CD14-positive monocyte (primary cell): ENCODE results near the gene FAM200B. TPM values are rescaled to one million over a fixed set of nuclear protein-coding genes. Genes with fewer than 3 reads are reported as not detected.

Source experiments
- DNase-seq, 3 donors: peaks; one replicate each; pipeline ENCODE4 v3.0.0-alpha.2; 2011 to 2022
- H2AFZ ChIP-seq: 2 replicates; pipeline ENCODE4 v1.6.0; 2012; ENCODE audit warnings: mild to moderate bottlenecking, low read depth, low read length, inconsistent platforms; ENCODE audit not compliant: insufficient read depth, poor library complexity, severe bottlenecking
- H3K27ac ChIP-seq, 2 donors: 1 replicate in 1 of 2; 2 replicates in 1 of 2; pipeline ENCODE4 v1.5.1; 2012 to 2013; ENCODE audit warnings: low read length in 2 of 2, control low read depth in 1 of 2, inconsistent platforms in 1 of 2, low read depth in 1 of 2, mild to moderate bottlenecking in 1 of 2
- H3K27me3 ChIP-seq, 2 donors: one replicate each; pipeline versions ENCODE4 v1.6.0 to v1.6.1; 2011 to 2013; ENCODE audit warnings: low read length in 2 of 2; ENCODE audit not compliant: control insufficient read depth in 2 of 2, insufficient read depth in 2 of 2
- H3K36me3 ChIP-seq, 2 donors: replicated peaks in 1 of 2; 1 replicate in 1 of 2; 2 replicates in 1 of 2; pipeline versions ENCODE4 v1.5.1 to v1.6.1; 2012 to 2013; ENCODE audit warnings: low read length in 2 of 2, control low read depth in 1 of 2, inconsistent platforms in 1 of 2, mild to moderate bottlenecking in 1 of 2; ENCODE audit not compliant: insufficient read depth in 2 of 2, control insufficient read depth in 1 of 2
- H3K4me1 ChIP-seq, 2 donors: 1 replicate in 1 of 2; 2 replicates in 1 of 2; pipeline versions ENCODE4 v1.5.1 to v1.6.1; 2012 to 2013; ENCODE audit warnings: low read length in 2 of 2, control low read depth in 1 of 2, inconsistent platforms in 1 of 2, mild to moderate bottlenecking in 1 of 2, moderate library complexity in 1 of 2; ENCODE audit not compliant: insufficient read depth in 2 of 2, control insufficient read depth in 1 of 2
- H3K4me2 ChIP-seq: replicated peaks from 2 replicates; pipeline ENCODE3; 2012; ENCODE audit warnings: low read length, moderate library complexity, mild to moderate bottlenecking; ENCODE audit not compliant: poor library complexity, severe bottlenecking; ENCODE audit errors: extremely low read depth
- H3K4me3 ChIP-seq, 3 experiments: fragments of 200-600 bp in 1 of 3; sonication (generic) in 1 of 3; replicated peaks in 1 of 3; 1 replicate in 2 of 3; 2 replicates in 1 of 3; pipeline ENCODE4 v1.5.1; 2011 to 2013; ENCODE audit warnings: low read length in 3 of 3, mild to moderate bottlenecking in 3 of 3, control low read depth in 2 of 3, low read depth in 2 of 3, inconsistent platforms in 1 of 3, moderate library complexity in 1 of 3
- H3K79me2 ChIP-seq: 2 replicates; pipeline ENCODE4 v1.6.0; 2012; ENCODE audit warnings: mild to moderate bottlenecking, control low read depth, inconsistent platforms, low read length, moderate library complexity; ENCODE audit not compliant: insufficient read depth
- H3K9ac ChIP-seq: 2 replicates; pipeline ENCODE4 v1.6.0; 2017; ENCODE audit warnings: low read length, mild to moderate bottlenecking; ENCODE audit not compliant: insufficient read depth, poor library complexity, severe bottlenecking
- H3K9me3 ChIP-seq, 2 donors: replicated peaks in 1 of 2; 1 replicate in 1 of 2; 2 replicates in 1 of 2; pipeline versions ENCODE4 v1.5.1 to v1.6.1; 2012 to 2013; ENCODE audit warnings: low read length in 2 of 2, control low read depth in 1 of 2; ENCODE audit not compliant: control insufficient read depth in 1 of 2, insufficient read depth in 1 of 2
- H4K20me1 ChIP-seq: 2 replicates; pipeline ENCODE4 v1.6.0; 2012; ENCODE audit warnings: mild to moderate bottlenecking, low read length, control low read depth, moderate library complexity; ENCODE audit not compliant: insufficient read depth
- H3K27ac Mint-ChIP-seq, 7 donors: one replicate each; pipeline ENCODE4 v1.8.0; 2020; ENCODE audit warnings: mild to moderate bottlenecking in 7 of 7, mixed read lengths in 7 of 7, moderate library complexity in 6 of 7, inconsistent platforms in 2 of 7
- H3K27me3 Mint-ChIP-seq, 3 donors: one replicate each; pipeline ENCODE4 v1.8.0; 2021 to 2022; ENCODE audit warnings: low read depth in 3 of 3, mild to moderate bottlenecking in 3 of 3, mixed read lengths in 3 of 3, moderate library complexity in 3 of 3, inconsistent platforms in 1 of 3
- H3K36me3 Mint-ChIP-seq, 2 donors: one replicate each; pipeline ENCODE4 v1.8.0; 2020; ENCODE audit warnings: mixed read lengths in 2 of 2, inconsistent platforms in 1 of 2, mild to moderate bottlenecking in 1 of 2
- H3K4me1 Mint-ChIP-seq: one replicate; pipeline ENCODE4 v1.8.0; 2020; ENCODE audit warnings: mild to moderate bottlenecking, mixed read lengths
- H3K4me3 Mint-ChIP-seq, 2 donors: one replicate each; pipeline ENCODE4 v1.8.0; 2020; ENCODE audit warnings: mild to moderate bottlenecking in 2 of 2, mixed read lengths in 2 of 2, moderate library complexity in 1 of 2
- H3K9me3 Mint-ChIP-seq, 7 donors: one replicate each; pipeline ENCODE4 v1.8.0; 2020 to 2022; ENCODE audit warnings: mixed read lengths in 7 of 7, mild to moderate bottlenecking in 6 of 7, moderate library complexity in 6 of 7, inconsistent platforms in 2 of 7
- CTCF ChIP-seq: fragments of 200-600 bp; IDR thresholded peaks from one replicate; pipeline ENCODE4 v1.8.0; 2022; ENCODE audit warnings: antibody characterized with exemption, mild to moderate bottlenecking
- WGBS: methylation state at CpG from one replicate; pipeline ENCODE4 v1.1.5; 2013; ENCODE audit warnings: missing lambda C conversion rate; ENCODE audit not compliant: insufficient coverage; 5-methylcytosine and 5-hydroxymethylcytosine counted together
- intact Hi-C, 2 donors: fragments of 100-400 bp; cut with micrococcal nuclease; formaldehyde crosslinking; loops; one replicate each; pipeline versions ENCODE4 v1.15.0 to v1.15.1; 2023
- polyA plus RNA-seq, 3 donors: library from polyadenylated mRNA; depleted of rRNA in 1 of 3; unstranded in 2 of 3; stranded (reverse) in 1 of 3; fragments of 300-500 nt in 2 of 3; fragments of >200 nt in 1 of 3; fragmentation: Illumina TruSeq in 2 of 3; gene quantifications; 1 replicate in 2 of 3; 2 replicates in 1 of 3; pipeline ENCODE4 v1.2.3, GENCODE V29; 2012 to 2021

FAM200B gene
- polyA plus RNA-seq, 3 donors = 65.7 to 169 (median 151) TPM

GRCh38 chr4:15656038-15656470 is 25.6 kb upstream of the FAM200B start:
- peaks cover 10 to 22% of the 10 kb centered on the region in 2 donors for H3K36me3 Mint-ChIP-seq
- intact Hi-C loops = loop anchor here (5.0 kb wide), 2 partner anchors 36 to 654 kb away; partner anchors contain the start of gene CPEB2 (in 1 of the 2)
- peak overlapping the region; percentile 97 for H3K4me2 ChIP-seq
- no peaks in the 10 kb centered on the region for H3K9me3 ChIP-seq
- H3K27me3 ChIP-seq = no peaks in the 10 kb centered on the region
- 85% methylated on average over 10 of the region's 12 CpGs for WGBS
- H2AFZ ChIP-seq = peak overlapping the region; percentile 90
- peak overlapping the region; percentile 97 to 99 (median 99) for H3K27ac Mint-ChIP-seq
- peak overlapping the region; percentile 83 to 95 for H3K4me3 Mint-ChIP-seq
- peak overlapping the region; percentile 97 to 100 for H3K27ac ChIP-seq
- H3K4me3 ChIP-seq = peak overlapping the region; percentile 46 to 98 (median 72)
- no peaks in the 10 kb centered on the region for H3K27me3 Mint-ChIP-seq
- no peak for DNase-seq
- peak overlapping the region; percentile 86 for H3K9ac ChIP-seq
- H3K9me3 Mint-ChIP-seq = no peaks in the 10 kb centered on the region
- peaks cover 93% of the 10 kb centered on the region for H3K79me2 ChIP-seq
- H3K36me3 ChIP-seq = no peaks in the 10 kb centered on the region
- H3K4me1 Mint-ChIP-seq = peaks cover 64% of the 10 kb centered on the region
- peaks cover 20% of the 10 kb centered on the region for H4K20me1 ChIP-seq
- no peak for TF ChIP-seq CTCF
- peaks cover 59 to 83% of the 10 kb centered on the region in 2 donors for H3K4me1 ChIP-seq

DNA sequence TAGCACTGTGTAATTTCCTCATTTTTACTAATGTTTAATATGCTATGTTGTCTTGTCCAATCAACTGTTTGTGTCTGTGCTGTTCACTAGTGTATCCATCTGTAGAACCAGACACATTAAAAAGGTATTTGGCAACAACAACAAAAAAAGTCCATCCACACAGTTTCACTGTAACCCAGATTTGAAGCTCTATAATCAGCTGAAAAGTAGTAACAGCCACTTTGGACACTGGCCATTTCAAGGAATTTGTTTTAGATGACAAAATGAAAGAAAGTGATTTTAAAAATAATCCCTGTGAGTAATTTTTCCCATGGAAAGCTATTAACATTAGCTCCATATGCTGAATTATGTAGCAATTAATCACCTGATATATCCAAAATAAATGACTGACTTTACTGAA is 24.3 kb upstream of the FAM200B start:
- peak overlapping the region; percentile 80 to 96 for H3K4me3 Mint-ChIP-seq
- peak overlapping the region in 1 of 2 donors; percentile 97 for H3K27ac ChIP-seq
- H4K20me1 ChIP-seq = peaks cover 7% of the 10 kb centered on the region
- H2AFZ ChIP-seq = peak overlapping the region; percentile 14
- peaks cover 93% of the 10 kb centered on the region for H3K79me2 ChIP-seq
- no peaks in the 10 kb centered on the region for H3K27me3 Mint-ChIP-seq
- peaks cover 65% of the 10 kb centered on the region for H3K4me1 Mint-ChIP-seq
- H3K27ac Mint-ChIP-seq = peak overlapping the region; percentile 85 to 99 (median 97)
- DNase-seq = peak in 1 of 3 donors; percentile 17
- H3K36me3 Mint-ChIP-seq = peaks cover 6 to 19% of the 10 kb centered on the region in 2 donors
- H3K36me3 ChIP-seq = no peaks in the 10 kb centered on the region
- H3K4me3 ChIP-seq = peak overlapping the region; percentile 46 to 98 (median 72)
- no peaks in the 10 kb centered on the region for H3K9me3 Mint-ChIP-seq
- H3K4me1 ChIP-seq = peaks cover 64 to 83% of the 10 kb centered on the region in 2 donors
- peak overlapping the region; percentile 97 for H3K4me2 ChIP-seq
- no peaks in the 10 kb centered on the region for H3K9me3 ChIP-seq
- no peak overlapping the region for H3K9ac ChIP-seq
- no peak for TF ChIP-seq CTCF
- intact Hi-C loops = loop anchor here (5.0 kb wide), 2 partner anchors 35 to 655 kb away; partner anchors contain the start of gene CPEB2 (in 1 of the 2)
- no peaks in the 10 kb centered on the region for H3K27me3 ChIP-seq
